Measurements from ENCODE around the gene INPP5D.

Gene INPP5D

GRCh38 chr2:233242231-233242927 is 182.2 kb downstream of the INPP5D start:
- no peak for DNase-seq (ENCODE audit: low read depth)

- DNase-seq (ENCODE audit: low read depth), result no peak
Measured at GRCh38 chr2:233243348-233243747, 183.2 kb downstream of the INPP5D start.

- DNase-seq (ENCODE audit: low read depth), result no peak
Measured at GRCh38 chr2:233244818-233245217, 184.7 kb downstream of the INPP5D start.

- DNase-seq (ENCODE audit: low read depth), result no peak
Measured at GRCh38 chr2:233245406-233245805, 185.3 kb downstream of the INPP5D start.

- no peak for DNase-seq (ENCODE audit: low read depth)
Measured at GRCh38 chr2:233247116-233247515, 187.0 kb downstream of the INPP5D start.

GRCh38 chr2:233247744-233248143 is 187.6 kb downstream of the INPP5D start:
- no peak for DNase-seq (ENCODE audit: low read depth)

- no peak for DNase-seq (ENCODE audit: low read depth)
Measured at GRCh38 chr2:233248999-233249398, 188.9 kb downstream of the INPP5D start.

GRCh38 chr2:233250568-233250967 is 190.4 kb downstream of the INPP5D start:
- no peak for DNase-seq (ENCODE audit: low read depth)

- DNase-seq (ENCODE audit: low read depth), result no peak
Measured at GRCh38 chr2:233250985-233251305, 190.8 kb downstream of the INPP5D start.

- DNase-seq (ENCODE audit: low read depth), result peak; percentile 89
Measured at GRCh38 chr2:233251306-233252116, 191.4 kb downstream of the INPP5D start, which contains the start of gene ATG16L1. Gene ATG16L1, plus strand, starts transcription at chr2:233251673. Its CDS starts 155 bp downstream, at chr2:233251828.

- no peak for DNase-seq (ENCODE audit: low read depth)
Measured at GRCh38 chr2:233252227-233252626, 192.1 kb downstream of the INPP5D start.

- no peak for DNase-seq (ENCODE audit: low read depth)
Measured at GRCh38 chr2:233255151-233255550, 195.0 kb downstream of the INPP5D start.

GRCh38 chr2:233256048-233256447 is 195.9 kb downstream of the INPP5D start:
- no peak for DNase-seq (ENCODE audit: low read depth)

Measured in GM04504 (cell line).